CD14-positive monocyte (primary cell): ENCODE data around the gene BRICD5. TPM values are rescaled to one million over a fixed set of nuclear protein-coding genes. Genes with fewer than 3 reads are reported as not detected.
A peak's percentile ranks its signal among the peaks of the same experiment; 100 is the strongest.

Source experiments
- DNase-seq, 3 donors: peaks; one replicate each; pipeline ENCODE4 v3.0.0-alpha.2; 2011 to 2022
- H2AFZ ChIP-seq: 2 replicates; pipeline ENCODE4 v1.6.0; 2012; ENCODE audit warnings: mild to moderate bottlenecking, low read depth, low read length, inconsistent platforms; ENCODE audit not compliant: insufficient read depth, poor library complexity, severe bottlenecking
- H3K27ac ChIP-seq, 2 donors: 1 replicate in 1 of 2; 2 replicates in 1 of 2; pipeline ENCODE4 v1.5.1; 2012 to 2013; ENCODE audit warnings: low read length in 2 of 2, control low read depth in 1 of 2, inconsistent platforms in 1 of 2, low read depth in 1 of 2, mild to moderate bottlenecking in 1 of 2
- H3K27me3 ChIP-seq, 2 donors: one replicate each; pipeline versions ENCODE4 v1.6.0 to v1.6.1; 2011 to 2013; ENCODE audit warnings: low read length in 2 of 2; ENCODE audit not compliant: control insufficient read depth in 2 of 2, insufficient read depth in 2 of 2
- H3K36me3 ChIP-seq, 2 donors: replicated peaks in 1 of 2; 1 replicate in 1 of 2; 2 replicates in 1 of 2; pipeline versions ENCODE4 v1.5.1 to v1.6.1; 2012 to 2013; ENCODE audit warnings: low read length in 2 of 2, control low read depth in 1 of 2, inconsistent platforms in 1 of 2, mild to moderate bottlenecking in 1 of 2; ENCODE audit not compliant: insufficient read depth in 2 of 2, control insufficient read depth in 1 of 2
- H3K4me1 ChIP-seq, 2 donors: 1 replicate in 1 of 2; 2 replicates in 1 of 2; pipeline versions ENCODE4 v1.5.1 to v1.6.1; 2012 to 2013; ENCODE audit warnings: low read length in 2 of 2, control low read depth in 1 of 2, inconsistent platforms in 1 of 2, mild to moderate bottlenecking in 1 of 2, moderate library complexity in 1 of 2; ENCODE audit not compliant: insufficient read depth in 2 of 2, control insufficient read depth in 1 of 2
- H3K4me2 ChIP-seq: replicated peaks from 2 replicates; pipeline ENCODE3; 2012; ENCODE audit warnings: low read length, moderate library complexity, mild to moderate bottlenecking; ENCODE audit not compliant: poor library complexity, severe bottlenecking; ENCODE audit errors: extremely low read depth
- H3K4me3 ChIP-seq, 3 experiments: fragments of 200-600 bp in 1 of 3; sonication (generic) in 1 of 3; replicated peaks in 1 of 3; 1 replicate in 2 of 3; 2 replicates in 1 of 3; pipeline ENCODE4 v1.5.1; 2011 to 2013; ENCODE audit warnings: low read length in 3 of 3, mild to moderate bottlenecking in 3 of 3, control low read depth in 2 of 3, low read depth in 2 of 3, inconsistent platforms in 1 of 3, moderate library complexity in 1 of 3
- H3K79me2 ChIP-seq: 2 replicates; pipeline ENCODE4 v1.6.0; 2012; ENCODE audit warnings: mild to moderate bottlenecking, control low read depth, inconsistent platforms, low read length, moderate library complexity; ENCODE audit not compliant: insufficient read depth
- H3K9ac ChIP-seq: 2 replicates; pipeline ENCODE4 v1.6.0; 2017; ENCODE audit warnings: low read length, mild to moderate bottlenecking; ENCODE audit not compliant: insufficient read depth, poor library complexity, severe bottlenecking
- H3K9me3 ChIP-seq, 2 donors: replicated peaks in 1 of 2; 1 replicate in 1 of 2; 2 replicates in 1 of 2; pipeline versions ENCODE4 v1.5.1 to v1.6.1; 2012 to 2013; ENCODE audit warnings: low read length in 2 of 2, control low read depth in 1 of 2; ENCODE audit not compliant: control insufficient read depth in 1 of 2, insufficient read depth in 1 of 2
- H4K20me1 ChIP-seq: 2 replicates; pipeline ENCODE4 v1.6.0; 2012; ENCODE audit warnings: mild to moderate bottlenecking, low read length, control low read depth, moderate library complexity; ENCODE audit not compliant: insufficient read depth
- H3K27ac Mint-ChIP-seq, 7 donors: one replicate each; pipeline ENCODE4 v1.8.0; 2020; ENCODE audit warnings: mild to moderate bottlenecking in 7 of 7, mixed read lengths in 7 of 7, moderate library complexity in 6 of 7, inconsistent platforms in 2 of 7
- H3K27me3 Mint-ChIP-seq, 3 donors: one replicate each; pipeline ENCODE4 v1.8.0; 2021 to 2022; ENCODE audit warnings: low read depth in 3 of 3, mild to moderate bottlenecking in 3 of 3, mixed read lengths in 3 of 3, moderate library complexity in 3 of 3, inconsistent platforms in 1 of 3
- H3K36me3 Mint-ChIP-seq, 2 donors: one replicate each; pipeline ENCODE4 v1.8.0; 2020; ENCODE audit warnings: mixed read lengths in 2 of 2, inconsistent platforms in 1 of 2, mild to moderate bottlenecking in 1 of 2
- H3K4me1 Mint-ChIP-seq: one replicate; pipeline ENCODE4 v1.8.0; 2020; ENCODE audit warnings: mild to moderate bottlenecking, mixed read lengths
- H3K4me3 Mint-ChIP-seq, 2 donors: one replicate each; pipeline ENCODE4 v1.8.0; 2020; ENCODE audit warnings: mild to moderate bottlenecking in 2 of 2, mixed read lengths in 2 of 2, moderate library complexity in 1 of 2
- H3K9me3 Mint-ChIP-seq, 7 donors: one replicate each; pipeline ENCODE4 v1.8.0; 2020 to 2022; ENCODE audit warnings: mixed read lengths in 7 of 7, mild to moderate bottlenecking in 6 of 7, moderate library complexity in 6 of 7, inconsistent platforms in 2 of 7
- WGBS: methylation state at CpG from one replicate; pipeline ENCODE4 v1.1.5; 2013; ENCODE audit warnings: missing lambda C conversion rate; ENCODE audit not compliant: insufficient coverage; 5-methylcytosine and 5-hydroxymethylcytosine counted together
- intact Hi-C, 2 donors: fragments of 100-400 bp; cut with micrococcal nuclease; formaldehyde crosslinking; loops; one replicate each; pipeline versions ENCODE4 v1.15.0 to v1.15.1; 2023
- polyA plus RNA-seq, 3 donors: library from polyadenylated mRNA; depleted of rRNA in 1 of 3; unstranded in 2 of 3; stranded (reverse) in 1 of 3; fragments of 300-500 nt in 2 of 3; fragments of >200 nt in 1 of 3; fragmentation: Illumina TruSeq in 2 of 3; gene quantifications; 1 replicate in 2 of 3; 2 replicates in 1 of 3; pipeline ENCODE4 v1.2.3, GENCODE V29; 2012 to 2021
- TF ChIP-seq, protein P1 (sequence below): fragments of 200-600 bp; IDR thresholded peaks from one replicate; pipeline ENCODE4 v1.8.0; 2022; ENCODE audit warnings: antibody characterized with exemption, mild to moderate bottlenecking

The BRICD5 gene
- polyA plus RNA-seq, 3 donors: 8.8 TPM; not detected in 2

DNA sequence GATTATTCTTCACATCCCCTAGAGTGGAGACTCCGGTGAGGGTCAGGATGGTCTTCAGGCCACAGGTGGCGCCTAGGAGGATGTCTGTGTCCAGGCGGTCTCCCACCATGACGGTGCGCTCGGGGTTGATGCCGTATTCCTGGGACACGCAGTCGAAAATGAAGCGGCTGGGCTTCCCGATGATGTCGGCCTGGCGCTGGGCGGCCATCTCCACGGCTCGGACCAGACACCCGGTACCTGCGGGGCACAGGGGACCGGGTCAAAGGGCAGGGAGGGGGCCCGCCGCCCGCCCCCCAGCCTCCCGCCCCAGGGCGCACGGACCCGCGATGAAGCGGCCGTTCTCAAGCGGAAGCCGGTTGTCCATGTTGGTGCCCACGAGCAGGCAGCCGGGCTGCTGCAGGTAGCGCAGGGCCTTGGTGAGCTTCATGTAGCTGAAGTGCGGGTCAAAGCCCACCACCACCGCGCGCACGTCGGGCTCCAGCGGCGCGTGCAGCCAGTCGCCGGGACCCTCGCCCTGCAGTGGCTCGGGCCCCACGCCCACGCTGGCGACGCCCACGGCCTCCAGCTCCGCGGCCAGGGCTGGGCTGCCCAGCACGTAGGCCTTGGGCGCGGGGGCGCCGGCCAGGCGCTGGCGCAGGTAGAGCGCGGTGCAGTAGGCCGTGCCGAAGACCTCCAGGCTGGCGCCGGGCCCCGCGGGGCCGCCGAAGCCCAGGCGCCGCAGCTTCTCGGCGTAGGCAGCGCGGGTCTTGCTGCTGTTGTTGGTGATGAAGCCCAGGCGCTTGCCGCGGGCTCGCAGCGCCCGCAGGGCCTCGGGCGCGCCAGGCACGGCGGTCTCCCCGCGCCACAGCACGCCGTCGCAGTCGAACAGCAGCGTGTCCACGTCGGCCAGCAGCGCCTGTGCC is 3.4 kb upstream of the BRICD5 start:
- TF ChIP-seq, protein P1, sequence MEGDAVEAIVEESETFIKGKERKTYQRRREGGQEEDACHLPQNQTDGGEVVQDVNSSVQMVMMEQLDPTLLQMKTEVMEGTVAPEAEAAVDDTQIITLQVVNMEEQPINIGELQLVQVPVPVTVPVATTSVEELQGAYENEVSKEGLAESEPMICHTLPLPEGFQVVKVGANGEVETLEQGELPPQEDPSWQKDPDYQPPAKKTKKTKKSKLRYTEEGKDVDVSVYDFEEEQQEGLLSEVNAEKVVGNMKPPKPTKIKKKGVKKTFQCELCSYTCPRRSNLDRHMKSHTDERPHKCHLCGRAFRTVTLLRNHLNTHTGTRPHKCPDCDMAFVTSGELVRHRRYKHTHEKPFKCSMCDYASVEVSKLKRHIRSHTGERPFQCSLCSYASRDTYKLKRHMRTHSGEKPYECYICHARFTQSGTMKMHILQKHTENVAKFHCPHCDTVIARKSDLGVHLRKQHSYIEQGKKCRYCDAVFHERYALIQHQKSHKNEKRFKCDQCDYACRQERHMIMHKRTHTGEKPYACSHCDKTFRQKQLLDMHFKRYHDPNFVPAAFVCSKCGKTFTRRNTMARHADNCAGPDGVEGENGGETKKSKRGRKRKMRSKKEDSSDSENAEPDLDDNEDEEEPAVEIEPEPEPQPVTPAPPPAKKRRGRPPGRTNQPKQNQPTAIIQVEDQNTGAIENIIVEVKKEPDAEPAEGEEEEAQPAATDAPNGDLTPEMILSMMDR: no peak
- Histone ChIP-seq H3K4me3 (peak overlapping the region; percentile 36 to 83 (median 48)), H3K4me1 (peaks cover 22 to 28% of the 10 kb centered on the region in 2 donors), H2AFZ (peak overlapping the region; percentile 65), H3K27me3 (no peaks in the 10 kb centered on the region), H3K36me3 (peaks cover 9 to 14% of the 10 kb centered on the region in 2 donors), H3K79me2 (peaks cover 32% of the 10 kb centered on the region), H3K9me3 (no peaks in the 10 kb centered on the region), H3K9ac (peak overlapping the region; percentile 85), H3K27ac (peak overlapping the region in 1 of 2 donors; percentile 75), H3K4me2 (peak overlapping the region; percentile 86), H4K20me1 (peaks cover 30% of the 10 kb centered on the region)
- peaks cover 0 to 2% (median 0%) of the 10 kb centered on the region in 7 donors for H3K9me3 Mint-ChIP-seq
- intact Hi-C loops: no loop called here
- H3K4me1 Mint-ChIP-seq: peaks cover 24% of the 10 kb centered on the region
- peak overlapping the region in 6 of 7 donors; percentile 15 to 88 (median 58) for H3K27ac Mint-ChIP-seq
- peaks cover 0 to 6% (median 0%) of the 10 kb centered on the region in 3 donors for H3K27me3 Mint-ChIP-seq
- peak overlapping the region; percentile 70 to 79 for H3K4me3 Mint-ChIP-seq
- no peak for DNase-seq
- H3K36me3 Mint-ChIP-seq: peaks cover 8 to 19% of the 10 kb centered on the region in 2 donors
- WGBS: 1% methylated on average over 94 of the region's 98 CpGs

- Histone ChIP-seq H3K4me1 (peaks cover 22 to 28% of the 10 kb centered on the region in 2 donors), H3K9me3 (no peaks in the 10 kb centered on the region), H3K27me3 (no peaks in the 10 kb centered on the region), H3K36me3 (peaks cover 23 to 28% of the 10 kb centered on the region in 2 donors), H3K4me3 (peak overlapping the region in 1 of 3 experiments; percentile 83), H4K20me1 (peaks cover 39% of the 10 kb centered on the region), H3K79me2 (peaks cover 32% of the 10 kb centered on the region), H3K27ac (peak overlapping the region; percentile 53 to 63), H3K9ac (peak overlapping the region; percentile 40), H2AFZ (no peak overlapping the region), H3K4me2 (peak overlapping the region; percentile 86)
- Mint-ChIP-seq H3K9me3 (peaks cover 0 to 2% (median 0%) of the 10 kb centered on the region in 7 donors), H3K36me3 (peaks cover 19 to 34% of the 10 kb centered on the region in 2 donors), H3K4me3 (peak overlapping the region; percentile 70 to 79), H3K27me3 (peaks cover 0 to 6% (median 0%) of the 10 kb centered on the region in 3 donors), H3K4me1 (peaks cover 25% of the 10 kb centered on the region), H3K27ac (peak overlapping the region; percentile 68 to 93 (median 79))
- 82% methylated on average over 14 of the region's 19 CpGs for WGBS
- peak; percentile 27 to 56 (median 34) for DNase-seq
- TF ChIP-seq, protein P1: no peak
- intact Hi-C loops: no loop called here
These were observed 2.0 kb upstream of the BRICD5 start for GRCh38 chr16:2212362-2213324.
